ENCODE data around the gene USP3. TPM values are rescaled to one million over a fixed set of nuclear protein-coding genes. Genes with fewer than 3 reads are reported as not detected.
"Not testable (repeated sequence)": the region's sequence is repeated elsewhere in the genome, so short reads cannot be mapped to it uniquely, and the experiment has no call there.

Gene USP3
- total RNA-seq, 2 experiments from 2014 or later: 57.1 to 58.6 TPM

DNA sequence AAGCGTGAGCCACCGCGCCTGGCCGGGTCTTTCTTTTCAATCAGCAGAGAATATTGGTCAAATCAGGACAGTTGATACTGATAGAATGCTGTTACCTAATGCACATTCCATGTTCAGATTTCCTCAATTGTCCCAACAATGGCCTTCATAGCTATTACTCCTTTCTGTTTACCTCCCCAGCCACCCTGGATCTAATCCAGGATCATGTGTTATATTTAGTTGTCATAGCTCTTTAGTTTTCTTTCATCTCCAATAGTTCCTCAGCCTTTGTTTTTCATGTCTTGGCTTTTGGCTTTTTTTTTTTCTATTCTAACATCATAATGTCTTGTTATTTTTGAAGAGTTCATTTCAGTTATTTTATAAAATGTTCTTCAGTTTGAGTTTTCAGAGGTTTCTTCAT is 14.6 kb downstream of the USP3 start:
- peak overlapping the region; percentile 50 for H3K27ac Mint-ChIP-seq

DNA sequence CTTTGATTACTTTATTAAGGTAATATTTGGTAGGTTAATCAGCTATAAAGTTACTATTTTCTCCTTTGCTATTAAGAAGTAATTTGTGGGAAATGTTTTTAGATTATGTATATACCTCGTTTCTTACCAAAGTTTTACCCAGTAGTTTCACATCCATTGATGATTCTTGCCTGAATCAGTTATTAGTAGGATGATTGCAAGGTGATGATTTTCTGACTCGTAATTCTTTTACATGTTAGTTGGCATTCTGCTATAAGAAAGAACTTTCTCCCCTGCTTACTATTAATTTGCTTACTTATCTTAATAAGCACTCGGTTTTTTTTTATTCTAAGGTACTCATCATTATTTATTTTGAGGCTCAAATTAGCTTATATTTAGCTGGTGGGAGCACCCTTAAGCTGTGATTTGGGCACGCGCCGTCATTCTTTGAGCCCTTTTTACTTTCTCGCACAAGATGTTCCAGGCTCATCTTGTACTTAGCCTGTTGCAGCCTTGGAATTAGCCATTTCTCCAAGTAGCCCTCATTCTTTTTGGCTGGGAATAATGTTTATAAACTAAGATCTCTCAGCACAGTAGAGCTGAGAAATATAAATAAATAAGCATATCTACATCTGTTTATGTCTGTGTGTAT is 15.3 kb downstream of the USP3 start:
- POLR2A ChIA-PET: interaction anchor here (1.8 to 2.2 kb wide), 2 partner anchors 10 to 17 kb away, joined by 8 to 9 read pairs; no protein-coding TSS in a partner anchor
- no peak overlapping the region for H3K4me3 Mint-ChIP-seq
- intact Hi-C loops (cut with micrococcal nuclease): no loop called here

More for the DNA sequence above, 14.6 kb downstream of the USP3 start:
- CTCF ChIA-PET: interaction anchor here (0.8 to 1.3 kb wide), 2 partner anchors 13 to 25 kb away, joined by 3 to 4 read pairs; no protein-coding TSS in a partner anchor
- H3K36me3 Mint-ChIP-seq (ENCODE audit: low read depth): no peaks in the 10 kb centered on the region
- ATAC-seq (no peak), DNase-seq (no peak)
- TF ChIP-seq, protein P1, sequence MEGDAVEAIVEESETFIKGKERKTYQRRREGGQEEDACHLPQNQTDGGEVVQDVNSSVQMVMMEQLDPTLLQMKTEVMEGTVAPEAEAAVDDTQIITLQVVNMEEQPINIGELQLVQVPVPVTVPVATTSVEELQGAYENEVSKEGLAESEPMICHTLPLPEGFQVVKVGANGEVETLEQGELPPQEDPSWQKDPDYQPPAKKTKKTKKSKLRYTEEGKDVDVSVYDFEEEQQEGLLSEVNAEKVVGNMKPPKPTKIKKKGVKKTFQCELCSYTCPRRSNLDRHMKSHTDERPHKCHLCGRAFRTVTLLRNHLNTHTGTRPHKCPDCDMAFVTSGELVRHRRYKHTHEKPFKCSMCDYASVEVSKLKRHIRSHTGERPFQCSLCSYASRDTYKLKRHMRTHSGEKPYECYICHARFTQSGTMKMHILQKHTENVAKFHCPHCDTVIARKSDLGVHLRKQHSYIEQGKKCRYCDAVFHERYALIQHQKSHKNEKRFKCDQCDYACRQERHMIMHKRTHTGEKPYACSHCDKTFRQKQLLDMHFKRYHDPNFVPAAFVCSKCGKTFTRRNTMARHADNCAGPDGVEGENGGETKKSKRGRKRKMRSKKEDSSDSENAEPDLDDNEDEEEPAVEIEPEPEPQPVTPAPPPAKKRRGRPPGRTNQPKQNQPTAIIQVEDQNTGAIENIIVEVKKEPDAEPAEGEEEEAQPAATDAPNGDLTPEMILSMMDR (IDR thresholded peaks at IDR 0.05): no peak
- POLR2A ChIA-PET: interaction anchor here (2.2 kb wide), 1 partner anchor 18 kb away, joined by 9 read pairs; no protein-coding TSS in a partner anchor
- H3K4me1 Mint-ChIP-seq (ENCODE audit: low read depth): peaks cover 90% of the 10 kb centered on the region
- H3K27me3 Mint-ChIP-seq: no peaks in the 10 kb centered on the region
- intact Hi-C loops (cut with micrococcal nuclease): no loop called here
- no peaks in the 10 kb centered on the region for H3K9me3 Mint-ChIP-seq
- no peak overlapping the region for H3K4me3 Mint-ChIP-seq

DNA sequence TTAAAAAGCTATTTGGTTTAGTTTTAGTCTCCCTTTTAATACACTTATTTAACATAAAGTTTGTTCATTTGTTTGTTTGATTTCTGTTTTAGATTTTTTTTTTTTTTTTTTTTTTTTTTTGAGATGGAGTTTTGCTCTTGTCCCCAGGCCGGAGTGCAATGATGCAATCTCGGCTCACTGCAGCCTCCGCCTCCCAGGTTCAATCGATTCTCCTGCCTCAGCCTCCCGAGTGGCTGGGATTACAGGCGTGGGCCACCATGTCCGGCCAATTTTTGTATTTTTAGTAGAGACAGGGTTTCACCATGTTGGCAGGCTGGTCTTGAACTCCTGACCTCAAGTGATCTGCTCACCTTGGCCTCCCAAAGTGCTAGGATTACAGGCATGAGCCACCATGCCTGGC is 16.1 kb downstream of the USP3 start:
- CTCF ChIA-PET: interaction anchor here (0.9 to 3.6 kb wide), 4 partner anchors 9 to 54 kb away, joined by 3 to 12 read pairs (median 8); no protein-coding TSS in a partner anchor
- DNase-seq; intact Hi-C loops (cut with micrococcal nuclease); H3K27me3 Mint-ChIP-seq; H3K9me3 Mint-ChIP-seq; H3K27ac Mint-ChIP-seq; H3K4me3 Mint-ChIP-seq; H3K36me3 Mint-ChIP-seq (ENCODE audit: low read depth); ATAC-seq: not testable (repeated sequence)
- POLR2A ChIA-PET: interaction anchor here (1.0 to 2.2 kb wide), 5 partner anchors 9 to 79 kb away, joined by 3 to 9 read pairs (median 4); no protein-coding TSS in a partner anchor
- H3K4me1 Mint-ChIP-seq (ENCODE audit: low read depth): peaks cover 91% of the 10 kb centered on the region

More for the DNA sequence above, 15.3 kb downstream of the USP3 start:
- no peaks in the 10 kb centered on the region for H3K36me3 Mint-ChIP-seq (ENCODE audit: low read depth)
- DNase-seq (no peak), ATAC-seq (no peak)
- peaks cover 91% of the 10 kb centered on the region for H3K4me1 Mint-ChIP-seq (ENCODE audit: low read depth)
- TF ChIP-seq, protein P1 (IDR thresholded peaks at IDR 0.05): no peak
- no peak overlapping the region for H3K27ac Mint-ChIP-seq
- no peaks in the 10 kb centered on the region for H3K27me3 Mint-ChIP-seq
- CTCF ChIA-PET: interaction anchor here (0.8 to 1.3 kb wide), 3 partner anchors 12 to 26 kb away, joined by 3 to 4 read pairs (median 3); no protein-coding TSS in a partner anchor
- no peaks in the 10 kb centered on the region for H3K9me3 Mint-ChIP-seq

DNA sequence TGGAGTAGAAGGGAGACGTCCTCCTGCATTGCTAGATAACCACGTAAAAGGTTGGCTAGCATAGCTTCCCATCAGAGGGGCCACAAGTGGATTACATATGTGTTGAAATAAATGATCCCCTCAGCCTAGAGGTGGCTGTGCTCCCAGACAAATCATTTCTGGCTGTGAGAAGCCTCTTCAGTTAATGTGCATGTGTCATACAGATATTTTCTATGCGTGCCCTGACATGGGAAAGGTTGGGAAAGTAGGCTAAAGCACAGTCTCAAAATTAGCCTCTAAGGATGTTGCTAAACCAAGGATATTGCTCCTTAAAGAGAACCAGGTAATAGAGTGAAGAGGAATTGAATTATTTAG is 17.8 kb downstream of the USP3 start:
- no peak for DNase-seq
- no peak for ATAC-seq
- POLR2A ChIA-PET: interaction anchor here (1.2 to 1.7 kb wide), 4 partner anchors 9 to 38 kb away, joined by 3 to 5 read pairs (median 4); no protein-coding TSS in a partner anchor
- Mint-ChIP-seq H3K27ac (no peak overlapping the region), H3K4me1 (ENCODE audit: low read depth) (peaks cover 88% of the 10 kb centered on the region), H3K4me3 (no peak overlapping the region), H3K36me3 (ENCODE audit: low read depth) (peaks cover 6% of the 10 kb centered on the region), H3K9me3 (no peaks in the 10 kb centered on the region), H3K27me3 (no peaks in the 10 kb centered on the region)
- intact Hi-C loops (cut with micrococcal nuclease): no loop called here
- CTCF ChIA-PET: interaction anchor here (0.9 to 3.6 kb wide), 6 partner anchors 8 to 56 kb away, joined by 3 to 12 read pairs (median 4); no protein-coding TSS in a partner anchor
- TF ChIP-seq, protein P1 (IDR thresholded peaks at IDR 0.05): no peak

DNA sequence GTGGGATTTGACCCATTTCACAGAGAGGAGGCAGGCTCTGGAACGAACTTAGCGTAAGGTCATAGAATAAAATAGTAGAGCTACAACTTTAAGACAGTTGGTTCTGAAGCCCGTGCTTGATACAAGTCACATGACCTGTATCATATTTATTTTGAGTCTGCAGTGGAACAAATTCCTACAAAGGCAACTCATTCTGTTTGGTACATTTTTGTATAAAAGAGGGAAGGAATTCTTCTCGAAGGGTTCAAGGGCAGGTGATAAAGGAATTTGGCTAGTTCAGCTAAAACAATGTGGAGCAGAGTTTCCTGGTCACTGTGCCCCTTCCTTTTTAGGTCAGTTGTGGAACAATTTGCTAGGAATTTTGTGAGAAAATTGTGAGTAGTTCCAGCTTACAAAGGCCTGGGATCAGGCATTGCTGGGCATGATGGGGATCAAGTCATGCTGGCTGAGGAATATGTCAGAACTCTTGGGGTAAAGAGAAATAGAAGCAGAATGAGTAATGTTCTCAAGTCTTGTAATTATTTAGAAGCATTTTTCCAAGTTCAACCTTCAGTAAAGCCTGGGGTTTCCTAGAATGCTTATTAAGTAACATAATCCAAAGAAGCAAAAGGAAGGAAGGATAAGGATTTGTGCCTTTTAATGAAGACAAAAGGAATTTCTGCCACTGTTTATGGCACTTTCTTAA is 19.1 kb downstream of the USP3 start:
- H3K4me1 Mint-ChIP-seq (ENCODE audit: low read depth): peaks cover 89% of the 10 kb centered on the region
- POLR2A ChIA-PET: interaction anchor here (1.0 to 1.4 kb wide), 4 partner anchors 12 to 36 kb away, joined by 3 to 5 read pairs (median 3); no protein-coding TSS in a partner anchor

More for the DNA sequence above, 19.1 kb downstream of the USP3 start:
- H3K9me3 Mint-ChIP-seq: no peaks in the 10 kb centered on the region
- H3K27ac Mint-ChIP-seq: no peak overlapping the region
- H3K4me3 Mint-ChIP-seq: no peak overlapping the region
- no peak for ATAC-seq
- intact Hi-C loops (cut with micrococcal nuclease): no loop called here
- CTCF ChIA-PET: interaction anchor here (0.9 to 3.6 kb wide), 5 partner anchors 7 to 57 kb away, joined by 3 to 12 read pairs (median 5); no protein-coding TSS in a partner anchor
- TF ChIP-seq, protein P1 (IDR thresholded peaks at IDR 0.05): no peak
- no peaks in the 10 kb centered on the region for H3K27me3 Mint-ChIP-seq
- peaks cover 12% of the 10 kb centered on the region for H3K36me3 Mint-ChIP-seq (ENCODE audit: low read depth)
- no peak for DNase-seq

All from activated CD8-positive, alpha-beta T cell treated with anti-CD3 and anti-CD28 coated beads for 36 hours (primary cell).